GM19438 (cell line): ENCODE measurements around the gene ZMIZ1.

ENCODE experiments used
- ATAC-seq: cut with Tn5 transposase; IDR thresholded peaks from one replicate; pipeline ENCODE4 v1.9.1; 2021; ENCODE audit warnings: low read depth; ENCODE audit not compliant: unreplicated experiment

The ZMIZ1 gene

DNA sequence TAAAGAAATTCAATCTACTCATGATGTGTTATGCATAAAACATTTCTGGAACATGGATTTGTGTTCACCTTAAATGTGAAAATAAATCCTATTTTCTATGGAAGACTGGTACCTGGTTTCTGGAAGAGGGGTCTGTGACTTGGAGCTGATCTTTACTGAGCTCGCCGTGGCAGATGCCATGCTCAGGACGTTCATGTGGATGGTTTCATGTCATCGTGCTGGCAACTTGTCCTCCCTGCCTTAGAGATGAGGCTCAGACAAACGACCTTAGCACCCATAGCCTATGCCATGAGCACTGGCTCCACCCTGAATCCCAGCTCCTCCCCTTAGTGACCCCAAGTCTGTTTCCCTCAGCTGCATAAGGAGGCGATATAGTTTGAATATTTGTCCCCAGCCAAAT lies 285.8 kb downstream of the ZMIZ1 start:
- ATAC-seq: no peak

GRCh38 chr10:79355420-79356017 lies 286.8 kb downstream of the ZMIZ1 start:
- ATAC-seq: no peak

- ATAC-seq: no peak
Measured at GRCh38 chr10:79356104-79356503, 287.3 kb downstream of the ZMIZ1 start.

- ATAC-seq: no peak
Measured at GRCh38 chr10:79357180-79357579, 288.4 kb downstream of the ZMIZ1 start.

DNA sequence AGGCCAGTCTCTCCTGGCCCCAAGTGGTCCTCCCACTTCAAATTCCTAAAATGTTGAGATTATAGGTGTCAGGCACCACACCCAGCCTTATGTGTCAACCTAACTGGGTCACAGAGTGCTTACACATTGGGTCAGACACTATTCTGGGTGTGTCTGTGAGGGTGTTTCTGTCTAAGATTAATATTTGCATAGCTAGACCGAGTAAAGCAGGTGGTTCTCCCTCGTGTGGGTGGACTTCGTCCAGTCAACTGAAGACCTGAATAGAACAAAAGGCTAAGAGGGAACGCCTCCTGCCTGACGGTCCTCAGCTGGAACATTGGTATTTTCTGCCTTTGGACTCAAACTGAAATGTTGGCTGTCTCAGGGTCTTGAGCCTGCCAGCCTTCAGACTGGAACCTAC lies 290.0 kb downstream of the ZMIZ1 start:
- ATAC-seq: no peak

- no peak for ATAC-seq
Measured at GRCh38 chr10:79359816-79360498, 291.2 kb downstream of the ZMIZ1 start.

GRCh38 chr10:79360499-79361342 lies 292.0 kb downstream of the ZMIZ1 start:
- no peak for ATAC-seq

DNA sequence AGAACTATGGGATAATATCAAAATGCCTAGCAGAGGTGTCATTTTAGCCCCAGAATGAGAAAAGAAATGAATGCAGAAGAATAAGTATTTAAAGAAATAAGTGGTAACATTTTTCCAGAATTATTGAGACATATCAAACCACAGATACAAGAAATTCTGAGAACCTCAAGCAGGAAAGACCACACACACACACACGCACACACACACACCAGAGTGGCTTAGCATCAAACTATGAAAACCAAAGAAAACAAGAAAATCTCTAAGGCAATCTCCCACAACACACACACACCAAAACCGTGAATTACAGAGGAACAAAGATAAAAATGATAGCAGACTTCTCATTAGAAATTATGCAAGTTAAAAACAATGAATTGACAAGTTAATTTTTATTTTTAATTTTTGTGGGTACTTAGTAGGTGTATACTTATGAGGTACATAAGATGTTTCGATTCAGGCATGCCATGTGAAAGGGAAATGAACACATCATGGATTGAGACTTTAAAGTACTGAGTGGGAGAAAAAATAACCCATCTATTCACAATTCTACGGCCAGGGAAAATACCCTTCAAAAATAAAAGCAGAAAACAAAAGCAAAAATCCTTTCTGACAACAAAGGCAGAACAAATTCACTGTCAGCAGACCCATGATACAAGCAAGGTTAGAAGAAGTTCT lies 293.1 kb downstream of the ZMIZ1 start:
- ATAC-seq: no peak
